GM10248 (cell line): Measurements from ENCODE around the gene PON1.

Experiments used
- CTCF ChIA-PET: fragments of 300-600 bp; sonication (Branson Sonifier 250); formaldehyde crosslinking; extraction: SDS; loops from one replicate; lab custom pipeline; 2021; ENCODE audit warnings: antibody characterized with exemption; lab: Yijun Ruan, JAX
- POLR2A ChIA-PET: fragments of 350-650 bp; sonication (Branson Sonifier 250); formaldehyde crosslinking; extraction: SDS; loops from one replicate; lab custom pipeline; 2020; ENCODE audit warnings: antibody characterized with exemption; lab: Yijun Ruan, JAX
- DNase-seq: peaks from one replicate; pipeline ENCODE4 v3.0.0; 2012; ENCODE audit errors: extremely low spot score
- CTCF ChIP-seq: IDR thresholded peaks from 2 replicates; pipeline ENCODE4 v1.5.1; 2012; ENCODE audit warnings: mild to moderate bottlenecking, low read depth; ENCODE audit errors: extremely low read depth, missing control alignments, control extremely low read depth

The PON1 gene

GRCh38 chr7:95279417-95279816 is 44.9 kb downstream of the PON1 start:
- CTCF ChIA-PET, result interaction anchor here (1.5 to 1.8 kb wide), 2 partner anchors 11 to 33 kb away, joined by 4 read pairs; no protein-coding TSS in a partner anchor
- POLR2A ChIA-PET, result no interaction called here
- no peak for TF ChIP-seq CTCF
- DNase-seq, result no peak

GRCh38 chr7:95276114-95276513 is 48.2 kb downstream of the PON1 start:
- no peak for TF ChIP-seq CTCF

GRCh38 chr7:95269640-95270039 is 54.7 kb downstream of the PON1 start:
- TF ChIP-seq CTCF, result no peak
- CTCF ChIA-PET, result interaction anchor here (0.9 to 1.4 kb wide), 2 partner anchors 8 to 40 kb away, joined by 3 to 5 read pairs; no protein-coding TSS in a partner anchor
- no peak for DNase-seq
- POLR2A ChIA-PET, result no interaction called here

More at GRCh38 chr7:95276114-95276513, 48.2 kb downstream of the PON1 start:
- ChIA-PET CTCF (no interaction called here), POLR2A (no interaction called here)
- DNase-seq, result no peak

- ChIA-PET CTCF (interaction anchor here (2.7 kb wide), 1 partner anchor 16 kb away, joined by 6 read pairs; no protein-coding TSS in a partner anchor), POLR2A (no interaction called here)
- DNase-seq, result no peak
- TF ChIP-seq CTCF, result no peak
Measured at GRCh38 chr7:95267754-95268153, 56.6 kb downstream of the PON1 start.

- TF ChIP-seq CTCF, result no peak
- no peak for DNase-seq
- ChIA-PET CTCF (interaction anchor here (1.1 to 2.7 kb wide), 5 partner anchors 12 to 816 kb away, joined by 3 to 8 read pairs (median 3); no protein-coding TSS in a partner anchor), POLR2A (no interaction called here)
Measured at GRCh38 chr7:95265634-95266033, 58.7 kb downstream of the PON1 start.

GRCh38 chr7:95264363-95264891 is 59.9 kb downstream of the PON1 start:
- ChIA-PET CTCF (no interaction called here), POLR2A (no interaction called here)

More at GRCh38 chr7:95264363-95264891, 59.9 kb downstream of the PON1 start:
- TF ChIP-seq CTCF, result no peak
- no peak for DNase-seq
